Right forelimb (tissue), 1 donor: ENCODE results near the gene ABCA3.

Source experiments
- DNase-seq: peaks from one replicate; pipeline ENCODE4 v3.0.0-alpha.2; 2018

The ABCA3 gene

DNA sequence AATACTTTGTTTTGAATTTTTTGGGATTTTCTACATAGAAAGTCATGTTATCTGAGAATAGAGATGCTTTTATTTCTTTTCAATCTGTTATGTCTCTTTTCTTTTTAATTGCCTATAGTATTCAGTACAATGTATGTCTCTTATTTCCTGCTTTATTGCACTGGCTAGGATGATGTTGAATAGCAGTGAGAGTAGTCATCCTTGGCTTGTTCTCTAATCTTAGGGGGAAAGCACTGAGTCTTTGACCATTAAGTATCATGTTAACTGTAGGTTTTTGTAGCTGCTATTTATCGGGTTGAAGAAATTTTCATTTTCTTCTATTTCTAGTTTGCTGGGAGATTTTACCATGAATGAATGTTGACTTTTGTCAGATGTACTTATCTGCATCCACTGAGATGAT is 10.0 kb upstream of the ABCA3 start:
- DNase-seq = no peak

DNA sequence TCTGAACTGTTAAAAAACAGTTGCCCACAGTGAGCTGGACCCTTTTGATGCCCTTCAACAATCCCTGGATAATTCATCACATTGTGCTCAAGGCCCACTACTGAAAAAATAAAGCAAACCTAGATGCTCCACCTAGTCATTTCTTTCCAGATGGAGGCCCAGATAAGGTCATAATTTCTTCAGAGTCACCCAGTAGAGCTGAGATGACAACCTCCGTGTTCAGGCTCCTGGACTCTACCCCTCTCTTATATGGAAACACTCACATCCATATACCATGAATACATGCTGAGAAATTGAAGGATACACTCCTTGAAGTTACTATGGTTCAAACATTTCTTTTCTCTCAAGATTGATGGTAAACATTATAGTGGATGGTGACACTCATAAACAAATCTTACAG is 2.7 kb upstream of the ABCA3 start:
- DNase-seq = no peak

- no peak for DNase-seq
Measured at GRCh38 chr16:2341456-2342447, 1.2 kb upstream of the ABCA3 start.

DNA sequence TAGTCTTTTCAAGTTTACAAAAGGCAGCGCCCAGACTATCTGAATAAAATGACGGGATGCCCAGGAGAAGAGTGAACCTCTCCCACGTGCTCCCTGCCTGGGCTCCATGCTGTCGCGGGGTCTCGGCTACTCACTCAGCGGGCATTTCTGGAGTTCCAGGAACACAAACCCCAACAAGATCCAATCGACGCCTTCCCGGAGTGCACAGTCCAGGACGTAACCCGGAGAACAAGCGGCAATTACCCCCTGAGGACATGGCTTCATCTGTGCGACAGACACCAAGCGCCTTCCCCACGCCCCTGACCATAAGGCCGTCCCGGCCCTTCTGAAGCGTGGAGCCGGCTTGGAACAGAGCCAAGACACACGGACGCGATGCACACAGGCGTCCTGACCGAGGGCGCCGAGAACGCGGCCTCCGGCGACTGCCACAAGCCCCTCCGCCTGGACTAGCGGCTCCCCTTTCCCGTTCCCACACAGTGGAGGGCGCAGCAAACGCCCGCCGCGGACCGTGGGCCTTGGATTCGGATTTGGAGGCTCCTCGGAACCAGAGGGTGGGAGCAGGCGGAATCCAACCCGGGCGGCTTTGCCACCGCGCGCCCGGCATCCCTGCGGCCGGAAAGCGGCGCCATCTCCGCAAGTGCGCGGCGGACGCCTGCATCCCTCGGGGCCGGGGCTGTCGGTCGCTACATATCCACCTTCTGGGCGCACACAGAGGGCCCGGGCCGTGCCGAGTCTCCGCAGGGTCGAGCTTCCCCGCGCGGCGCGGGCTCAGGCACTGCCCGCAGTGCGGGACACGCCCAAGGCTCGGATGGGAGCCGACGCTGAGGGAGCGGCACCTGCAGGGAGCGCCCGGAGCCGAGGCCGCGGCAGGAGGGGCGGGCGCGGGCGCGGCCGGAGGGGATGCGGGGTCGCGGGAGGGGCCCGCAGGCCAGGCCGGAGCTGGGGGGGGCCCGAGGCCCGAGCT is 725 bp downstream of the ABCA3 start:
- DNase-seq = peak; percentile 64

DNA sequence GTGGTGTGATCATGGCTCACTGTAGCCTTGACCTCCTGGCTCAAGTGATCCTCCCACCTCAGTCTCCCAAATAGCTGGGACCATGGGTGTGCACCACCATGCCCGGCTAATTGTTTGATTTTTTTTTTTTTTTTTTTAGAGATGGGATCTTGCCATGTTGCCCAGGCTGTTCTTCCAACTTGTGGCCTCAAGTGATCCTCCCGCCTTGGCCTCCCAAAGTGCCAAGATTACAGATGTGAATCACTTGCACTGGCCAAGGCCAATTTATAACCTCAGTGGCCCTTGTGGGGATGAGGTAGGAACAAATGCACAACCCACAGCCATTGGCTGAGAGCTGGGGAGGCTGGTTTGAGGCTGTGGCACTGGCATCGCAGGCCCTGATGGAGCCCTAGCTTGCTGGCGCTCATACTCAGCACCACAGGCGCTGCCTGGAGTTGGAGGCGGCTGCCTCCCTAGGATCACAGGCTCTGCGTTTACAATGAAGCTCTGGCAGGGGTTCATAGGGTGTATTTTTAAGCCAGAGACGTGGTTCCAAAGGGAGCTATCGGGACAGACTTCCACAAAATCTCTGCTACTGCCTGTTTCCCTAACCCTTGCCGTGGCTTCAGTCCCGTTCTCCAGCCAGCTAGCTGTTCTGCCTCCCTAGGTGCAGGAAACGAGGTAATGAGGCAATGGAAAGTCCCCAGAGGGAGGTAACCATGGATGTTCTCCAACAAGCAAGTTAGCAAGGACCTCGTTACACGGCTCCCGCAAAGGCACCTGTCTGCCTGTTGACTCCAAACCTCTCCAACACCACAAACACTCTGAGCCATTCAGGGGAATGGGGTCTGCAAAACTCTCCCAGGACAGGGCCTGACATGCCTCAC is 2.9 kb downstream of the ABCA3 start:
- no peak for DNase-seq

GRCh38 chr16:2335286-2335895 is 5.1 kb downstream of the ABCA3 start:
- no peak for DNase-seq

DNA sequence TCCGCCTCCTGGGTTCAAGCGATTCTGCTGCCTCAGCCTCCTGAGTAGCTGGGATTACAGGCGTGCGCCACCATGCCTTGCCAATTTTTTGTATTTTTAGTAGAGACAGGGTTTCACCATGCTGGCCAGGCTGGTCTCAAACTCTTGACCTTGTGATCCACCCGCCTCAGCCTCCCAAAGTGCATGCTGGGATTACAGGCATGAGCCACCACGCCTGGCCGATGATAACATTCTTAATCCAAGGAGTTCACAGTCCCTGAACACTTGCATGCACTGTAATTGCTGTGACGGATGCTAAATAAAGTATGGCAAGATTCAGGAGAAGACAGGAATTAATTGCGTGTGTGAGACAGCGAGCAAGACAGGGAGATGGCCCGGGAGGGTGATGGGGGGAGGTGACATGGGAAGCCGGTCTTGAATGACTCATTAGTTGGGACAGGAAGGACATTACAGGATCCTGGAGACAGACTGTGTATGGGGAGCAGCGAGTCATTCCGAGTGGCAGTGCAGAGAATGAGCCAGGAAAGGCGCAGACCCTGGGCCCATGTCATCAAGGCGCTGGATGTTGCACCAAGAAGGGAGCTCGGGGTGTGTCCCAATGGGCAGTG is 6.7 kb downstream of the ABCA3 start:
- DNase-seq = no peak

GRCh38 chr16:2333231-2333630 is 7.3 kb downstream of the ABCA3 start:
- no peak for DNase-seq

DNA sequence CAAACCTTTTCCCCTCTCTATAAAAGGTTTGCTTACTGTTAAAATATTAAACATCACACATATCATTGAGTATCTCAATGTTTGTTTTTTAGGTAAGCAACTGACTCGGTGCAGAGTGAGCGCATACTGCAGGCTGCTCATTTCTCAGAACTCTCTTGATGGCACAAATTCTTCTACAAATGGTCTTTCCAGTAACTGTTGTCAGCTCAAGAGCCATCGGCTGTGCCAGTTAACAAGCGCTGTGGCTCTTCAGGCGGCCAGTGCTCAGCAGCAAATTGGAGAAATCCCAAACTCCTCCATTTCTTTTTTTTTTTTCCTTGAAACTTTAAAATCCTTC is 8.6 kb downstream of the ABCA3 start:
- DNase-seq = no peak

GRCh38 chr16:2331199-2331930 is 9.2 kb downstream of the ABCA3 start:
- no peak for DNase-seq

DNA sequence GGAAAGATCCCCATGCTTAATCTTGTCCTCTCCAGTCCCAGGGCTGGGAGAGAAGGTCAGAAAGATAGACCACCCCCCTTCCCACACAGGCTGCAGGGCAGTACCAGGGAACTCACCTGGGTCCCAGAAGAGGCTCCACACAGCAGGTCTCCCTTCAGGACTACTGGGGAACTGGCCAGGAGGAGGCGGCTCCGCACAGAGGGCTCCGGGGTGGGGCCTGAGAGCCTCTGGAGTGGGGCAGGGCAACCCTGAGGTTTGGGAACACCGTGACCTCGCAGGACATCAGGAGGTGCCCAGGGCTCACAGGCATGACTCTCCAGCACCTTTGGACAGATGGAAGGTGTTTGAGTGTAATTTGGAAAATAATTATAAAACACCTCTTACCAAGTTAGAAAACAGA is 11.0 kb downstream of the ABCA3 start:
- no peak for DNase-seq

DNA sequence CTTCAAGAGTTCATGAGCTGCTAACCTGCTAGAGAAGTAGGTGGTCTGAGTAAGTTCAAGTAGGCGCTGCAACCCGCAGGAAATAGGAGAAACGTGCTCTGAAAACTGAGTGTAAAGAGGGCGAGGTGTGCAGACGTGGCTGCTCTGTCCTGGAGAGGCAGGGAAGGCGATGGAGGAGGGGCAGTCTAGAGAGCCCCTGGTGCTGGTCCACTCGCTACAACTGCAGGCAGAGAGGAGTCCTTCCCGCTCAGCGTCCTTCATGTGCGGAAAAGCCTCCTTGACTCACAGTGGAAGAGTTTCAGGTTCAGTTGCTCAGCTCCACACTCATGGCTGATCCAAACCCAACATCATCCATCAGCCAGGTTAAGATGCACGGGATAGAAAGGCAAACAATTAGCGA is 12.1 kb downstream of the ABCA3 start:
- DNase-seq = no peak

DNA sequence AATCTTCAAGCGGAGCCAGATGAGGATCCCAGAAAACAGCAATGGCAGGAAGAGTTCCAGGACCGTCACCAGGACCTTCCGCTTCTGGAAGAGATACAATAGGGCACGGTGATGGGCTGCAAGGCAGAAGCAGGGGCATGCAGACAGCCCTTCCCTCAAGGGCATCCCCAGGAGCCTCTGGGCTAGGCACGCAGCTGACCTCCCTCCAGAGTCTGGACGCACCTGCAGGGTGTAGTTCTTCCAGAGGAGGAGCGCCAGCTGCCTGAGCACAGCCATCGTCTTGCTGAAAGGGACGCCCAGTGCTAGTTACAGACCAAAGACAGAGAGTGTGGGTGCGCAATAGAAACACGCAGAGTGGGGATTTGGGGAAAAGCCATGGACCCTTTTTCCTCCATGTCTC is 14.3 kb downstream of the ABCA3 start:
- DNase-seq = no peak

- DNase-seq = no peak
Measured at GRCh38 chr16:2325791-2326190, 14.7 kb downstream of the ABCA3 start.

- no peak for DNase-seq
Measured at GRCh38 chr16:2325181-2325580, 15.3 kb downstream of the ABCA3 start.

DNA sequence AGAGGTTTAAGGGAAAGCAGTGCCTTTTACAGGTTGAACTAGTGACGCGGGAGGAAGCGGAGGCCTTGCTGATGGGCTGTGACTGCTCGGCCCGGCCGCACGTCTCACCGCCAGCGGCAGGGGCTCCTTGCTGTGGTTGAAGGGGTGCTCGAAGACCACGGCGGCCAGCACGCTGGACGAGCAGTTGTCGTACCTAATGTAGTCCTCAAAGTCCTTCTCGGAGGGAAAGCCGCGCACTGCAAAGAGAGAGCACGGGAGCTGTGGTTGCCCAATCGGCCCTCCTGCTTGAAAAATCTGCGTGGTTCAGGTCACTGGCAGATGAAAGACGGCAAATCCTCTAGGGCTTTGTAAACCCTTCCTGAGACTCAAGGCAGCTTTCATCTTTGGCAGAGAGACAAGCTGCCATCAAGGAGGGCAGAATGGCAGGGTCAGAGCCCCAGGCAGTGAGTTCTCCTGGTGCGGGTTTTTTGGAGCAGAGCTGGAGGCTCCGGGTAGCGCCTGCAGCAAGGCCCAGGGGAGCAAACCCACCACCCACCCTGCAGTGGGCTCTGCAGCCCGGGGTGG is 16.1 kb downstream of the ABCA3 start:
- DNase-seq = no peak

DNA sequence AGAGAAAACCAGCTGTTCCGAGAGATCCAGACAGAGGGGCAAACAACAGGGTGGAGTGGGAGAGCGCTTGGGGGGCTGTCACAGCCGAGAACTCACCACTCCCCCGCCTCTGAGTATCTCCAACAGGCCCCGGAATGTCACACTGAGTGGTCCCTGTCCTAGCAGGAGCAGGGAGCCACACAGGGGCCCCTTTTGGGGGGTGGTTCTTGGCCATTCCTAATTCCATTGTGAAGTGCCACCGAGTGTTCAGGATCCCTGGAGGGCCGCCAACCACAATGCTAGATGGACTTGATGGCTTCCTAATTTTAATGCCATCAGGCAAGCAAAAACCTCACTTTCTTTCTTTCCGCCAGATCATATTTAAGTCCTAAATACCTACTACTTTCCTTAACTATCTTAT is 16.8 kb downstream of the ABCA3 start:
- no peak for DNase-seq

DNA sequence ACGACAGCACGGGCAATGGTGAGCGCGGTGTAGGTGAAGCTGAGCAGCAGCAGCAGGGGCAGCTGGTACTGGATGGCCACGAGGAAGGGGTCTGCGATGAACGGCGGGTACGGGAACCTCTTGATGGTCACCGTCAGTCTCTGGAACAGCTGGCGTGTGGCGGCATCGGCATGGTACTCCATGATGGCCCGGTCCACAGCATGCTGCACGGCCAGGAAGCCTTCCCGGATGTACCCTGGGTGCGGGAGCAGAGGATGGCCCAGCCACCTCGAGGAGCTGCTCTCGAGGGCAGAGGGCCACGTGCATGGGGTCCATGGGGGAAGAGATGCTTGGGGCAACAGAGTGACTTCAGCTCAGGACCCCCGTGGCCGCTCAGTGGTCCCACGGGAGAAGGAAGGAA is 20.9 kb downstream of the ABCA3 start:
- no peak for DNase-seq

DNA sequence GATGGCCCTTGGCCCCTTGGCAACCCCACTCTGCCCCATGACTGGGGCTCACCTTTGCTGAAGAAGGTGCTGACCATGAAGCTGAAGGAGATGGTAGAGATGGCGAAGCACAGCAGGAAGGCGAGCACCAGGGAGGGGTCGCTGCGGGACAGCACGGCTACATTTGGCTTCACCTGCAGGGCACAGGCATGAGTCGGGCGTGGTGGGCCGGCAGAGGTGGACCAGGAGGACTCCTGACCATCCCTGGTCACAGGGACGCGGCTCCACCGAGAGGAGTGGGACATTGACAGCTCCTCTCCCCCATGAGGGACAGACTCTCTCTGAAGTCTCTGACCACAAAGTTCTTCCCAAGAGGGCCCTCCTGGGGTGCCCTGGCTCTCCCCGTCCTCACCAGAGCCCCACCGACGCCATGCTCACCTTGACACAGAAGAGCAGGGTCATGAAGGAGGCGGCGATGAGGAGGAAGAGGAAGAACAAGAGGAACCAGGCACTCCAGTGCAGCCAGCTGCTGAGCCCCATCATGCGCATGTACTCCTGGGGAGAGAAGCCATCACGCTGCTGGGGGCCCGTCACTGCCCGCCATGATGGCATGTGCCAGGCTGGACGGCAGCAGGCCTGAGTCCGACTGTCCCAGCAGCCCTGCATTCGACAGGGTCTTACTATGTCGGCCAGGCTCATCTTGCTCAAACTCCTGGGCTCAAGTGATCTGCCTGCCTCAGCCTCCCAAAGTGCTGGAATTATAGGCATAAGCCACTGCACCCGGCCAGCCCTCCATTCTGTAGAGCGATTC is 23.1 kb downstream of the ABCA3 start:
- DNase-seq = no peak
